Left ventricle myocardium inferior (tissue), 1 donor: Measurements from ENCODE around the gene KIAA1755. TPM values are rescaled to one million over a fixed set of nuclear protein-coding genes. Genes with fewer than 3 reads are reported as not detected.

ENCODE experiments used
- DNase-seq: peaks from one replicate; pipeline ENCODE4 v3.0.0-alpha.2; 2020
- H3K27ac ChIP-seq: fragments of 200-600 bp; replicated peaks from 2 replicates; pipeline ENCODE4 v1.8.0; 2021
- H3K27me3 ChIP-seq: fragments of 200-600 bp; 2 replicates; pipeline ENCODE4 v1.8.0; 2021; ENCODE audit warnings: low read depth
- H3K36me3 ChIP-seq: fragments of 200-600 bp; 2 replicates; pipeline ENCODE4 v1.8.0; 2021
- H3K4me1 ChIP-seq: fragments of 200-600 bp; 2 replicates; pipeline ENCODE4 v1.8.0; 2021
- H3K4me3 ChIP-seq: fragments of 200-600 bp; 2 replicates; pipeline ENCODE4 v1.8.0; 2021; ENCODE audit warnings: mild to moderate bottlenecking, moderate library complexity
- H3K9me3 ChIP-seq: fragments of 200-600 bp; replicated peaks from 2 replicates; pipeline ENCODE4 v1.8.0; 2021
- CTCF ChIP-seq: fragments of 200-600 bp; IDR thresholded peaks from 2 replicates; pipeline ENCODE4 v1.8.0; 2021; ENCODE audit warnings: antibody characterized with exemption, mild to moderate bottlenecking, borderline replicate concordance
- intact Hi-C: fragments of 100-400 bp; cut with micrococcal nuclease; formaldehyde crosslinking; loops from one replicate; pipeline ENCODE4 v1.11.0; 2022
- total RNA-seq: library from RNA; stranded (reverse); fragmentation: NEBNext Ultra II Directional; extraction: Animal tissue kit (Norgen Biotek cat#: 25700); gene quantifications from one replicate; pipeline ENCODE4 v1.2.1, GENCODE V29; 2021
- donor health status: DM: no; HTN: yes; CAD: no; lungs with severe emphysema.

KIAA1755 gene
- total RNA-seq, 1 donor from 2014 or later = 7.1 TPM

DNA sequence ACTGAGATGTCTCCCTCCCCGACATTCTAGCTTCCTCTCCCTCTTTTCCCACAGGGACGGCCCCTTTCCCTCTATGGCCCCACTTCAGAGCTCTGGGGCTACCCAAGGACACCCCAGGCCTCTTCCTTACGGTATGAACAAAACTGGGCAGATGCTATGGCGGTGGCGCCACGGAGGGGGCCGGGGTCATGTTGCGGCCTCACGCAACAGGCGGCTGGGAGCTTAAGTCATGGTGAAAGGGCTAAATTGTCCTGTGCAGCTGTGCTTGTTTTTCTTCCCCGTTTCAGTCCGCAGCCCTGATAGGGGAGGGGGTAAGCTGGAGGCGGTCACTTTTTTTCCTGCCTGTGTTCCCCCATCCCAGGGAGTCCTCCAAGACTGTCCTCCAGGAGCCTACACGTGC is 17.6 kb upstream of the KIAA1755 start:
- Histone ChIP-seq H3K4me3 (no peak overlapping the region), H3K36me3 (no peaks in the 10 kb centered on the region), H3K27ac (no peak overlapping the region), H3K9me3 (peaks cover 10% of the 10 kb centered on the region), H3K4me1 (no peaks in the 10 kb centered on the region), H3K27me3 (no peaks in the 10 kb centered on the region)
- no peak for TF ChIP-seq CTCF
- intact Hi-C loops = no loop called here
- no peak for DNase-seq

- Histone ChIP-seq H3K36me3 (no peaks in the 10 kb centered on the region), H3K4me3 (no peak overlapping the region), H3K9me3 (peaks cover 10% of the 10 kb centered on the region), H3K4me1 (no peaks in the 10 kb centered on the region), H3K27me3 (no peaks in the 10 kb centered on the region), H3K27ac (no peak overlapping the region)
- no peak for DNase-seq
- TF ChIP-seq CTCF = no peak
- intact Hi-C loops = no loop called here
These were observed 17.2 kb upstream of the KIAA1755 start for GRCh38 chr20:38277691-38278090.

GRCh38 chr20:38277285-38277684 is 16.8 kb upstream of the KIAA1755 start:
- intact Hi-C loops = no loop called here
- Histone ChIP-seq H3K9me3 (peaks cover 10% of the 10 kb centered on the region), H3K27ac (no peak overlapping the region), H3K4me3 (no peak overlapping the region), H3K4me1 (no peaks in the 10 kb centered on the region), H3K36me3 (no peaks in the 10 kb centered on the region), H3K27me3 (no peaks in the 10 kb centered on the region)
- TF ChIP-seq CTCF = no peak
- no peak for DNase-seq

GRCh38 chr20:38275815-38276550 is 15.4 kb upstream of the KIAA1755 start:
- Histone ChIP-seq H3K9me3 (peaks cover 10% of the 10 kb centered on the region), H3K4me3 (no peak overlapping the region), H3K36me3 (no peaks in the 10 kb centered on the region), H3K4me1 (peaks cover 12% of the 10 kb centered on the region), H3K27me3 (no peaks in the 10 kb centered on the region), H3K27ac (no peak overlapping the region)
- intact Hi-C loops = no loop called here
- no peak for TF ChIP-seq CTCF
- no peak for DNase-seq

DNA sequence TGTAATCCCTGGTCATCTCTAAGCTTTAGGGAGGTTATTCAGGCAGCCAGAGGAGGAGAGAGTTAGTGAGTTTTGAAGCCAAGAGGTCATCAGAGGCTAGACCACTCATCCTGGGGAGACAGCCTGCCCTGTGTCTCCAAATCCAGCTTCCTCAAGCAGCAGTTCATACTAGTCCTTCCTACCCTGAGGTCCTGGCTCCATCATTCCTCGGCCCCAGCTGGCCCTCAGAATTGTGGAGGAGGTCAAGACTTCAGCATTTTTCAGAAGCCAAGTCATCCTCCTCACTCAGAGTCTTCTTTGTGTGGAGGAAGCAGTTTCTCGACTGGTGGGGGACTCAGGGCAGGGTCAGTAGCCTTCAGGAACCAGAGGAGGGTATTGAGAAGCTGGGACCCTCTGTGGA is 12.4 kb upstream of the KIAA1755 start:
- H3K27me3 ChIP-seq = no peaks in the 10 kb centered on the region
- no peak overlapping the region for H3K4me3 ChIP-seq
- DNase-seq = no peak
- TF ChIP-seq CTCF = no peak
- intact Hi-C loops = no loop called here
- peaks cover 10% of the 10 kb centered on the region for H3K9me3 ChIP-seq
- peak overlapping the region; percentile 80 for H3K27ac ChIP-seq
- peaks cover 26% of the 10 kb centered on the region for H3K4me1 ChIP-seq
- no peaks in the 10 kb centered on the region for H3K36me3 ChIP-seq
